Osteoblast (primary cell): ENCODE results near the gene TBC1D4. TPM values are rescaled to one million over a fixed set of nuclear protein-coding genes. Genes with fewer than 3 reads are reported as not detected.

ENCODE experiments used
- DNase-seq: peaks from one replicate; pipeline ENCODE4 v3.0.0; 2011; ENCODE audit warnings: low spot score, mixed read lengths; ENCODE audit not compliant: insufficient read length; ENCODE audit errors: missing footprints
- H2AFZ ChIP-seq: 2 replicates; pipeline ENCODE4 v1.6.0; 2011; ENCODE audit warnings: mild to moderate bottlenecking, low read length
- H3K27ac ChIP-seq: 2 replicates; pipeline ENCODE4 v1.5.1; 2011; ENCODE audit warnings: mild to moderate bottlenecking, low read depth, low read length, moderate library complexity
- H3K27me3 ChIP-seq: 2 replicates; pipeline ENCODE4 v1.6.0; 2012; ENCODE audit warnings: mild to moderate bottlenecking, control low read depth, inconsistent platforms, low read length, moderate library complexity; ENCODE audit not compliant: insufficient read depth
- H3K36me3 ChIP-seq: 2 replicates; pipeline ENCODE4 v1.5.1; 2011; ENCODE audit warnings: mild to moderate bottlenecking, low read length, control low read depth, moderate library complexity; ENCODE audit not compliant: insufficient read depth
- H3K4me1 ChIP-seq: 2 replicates; pipeline ENCODE4 v1.5.1; 2011; ENCODE audit warnings: mild to moderate bottlenecking, low read length, control low read depth, moderate library complexity; ENCODE audit not compliant: insufficient read depth
- H3K4me2 ChIP-seq: 2 replicates; pipeline ENCODE4 v1.6.0; 2011; ENCODE audit warnings: mild to moderate bottlenecking, low read length; ENCODE audit not compliant: insufficient read depth
- H3K4me3 ChIP-seq: fragments of 200-600 bp; sonication (generic); 3 replicates; pipeline ENCODE4 v1.5.1; 2012; ENCODE audit warnings: mild to moderate bottlenecking, low read length, inconsistent platforms; ENCODE audit not compliant: insufficient read depth
- H3K79me2 ChIP-seq: 2 replicates; pipeline ENCODE4 v1.6.0; 2012; ENCODE audit warnings: mild to moderate bottlenecking, low read length, control low read depth, inconsistent platforms; ENCODE audit not compliant: insufficient read depth
- H3K9me3 ChIP-seq: 2 replicates; pipeline ENCODE4 v1.5.1; 2011; ENCODE audit warnings: low read depth, low read length, control low read depth
- H4K20me1 ChIP-seq: 2 replicates; pipeline ENCODE4 v1.6.0; 2012; ENCODE audit warnings: mild to moderate bottlenecking, low read length, control low read depth; ENCODE audit not compliant: insufficient read depth
- total RNA-seq: library from RNA; depleted of rRNA; stranded (reverse); fragments of >200 nt; gene quantifications from 2 replicates; pipeline ENCODE4 v1.2.3, GENCODE V29; 2012
- TF ChIP-seq, protein P1 (sequence below): IDR thresholded peaks from 2 replicates; pipeline ENCODE4 v1.5.1; 2011; ENCODE audit warnings: mild to moderate bottlenecking, low read depth, low read length, moderate library complexity; ENCODE audit errors: extremely low read depth

The TBC1D4 gene
- total RNA-seq, 1 donor: 19.5 TPM

DNA sequence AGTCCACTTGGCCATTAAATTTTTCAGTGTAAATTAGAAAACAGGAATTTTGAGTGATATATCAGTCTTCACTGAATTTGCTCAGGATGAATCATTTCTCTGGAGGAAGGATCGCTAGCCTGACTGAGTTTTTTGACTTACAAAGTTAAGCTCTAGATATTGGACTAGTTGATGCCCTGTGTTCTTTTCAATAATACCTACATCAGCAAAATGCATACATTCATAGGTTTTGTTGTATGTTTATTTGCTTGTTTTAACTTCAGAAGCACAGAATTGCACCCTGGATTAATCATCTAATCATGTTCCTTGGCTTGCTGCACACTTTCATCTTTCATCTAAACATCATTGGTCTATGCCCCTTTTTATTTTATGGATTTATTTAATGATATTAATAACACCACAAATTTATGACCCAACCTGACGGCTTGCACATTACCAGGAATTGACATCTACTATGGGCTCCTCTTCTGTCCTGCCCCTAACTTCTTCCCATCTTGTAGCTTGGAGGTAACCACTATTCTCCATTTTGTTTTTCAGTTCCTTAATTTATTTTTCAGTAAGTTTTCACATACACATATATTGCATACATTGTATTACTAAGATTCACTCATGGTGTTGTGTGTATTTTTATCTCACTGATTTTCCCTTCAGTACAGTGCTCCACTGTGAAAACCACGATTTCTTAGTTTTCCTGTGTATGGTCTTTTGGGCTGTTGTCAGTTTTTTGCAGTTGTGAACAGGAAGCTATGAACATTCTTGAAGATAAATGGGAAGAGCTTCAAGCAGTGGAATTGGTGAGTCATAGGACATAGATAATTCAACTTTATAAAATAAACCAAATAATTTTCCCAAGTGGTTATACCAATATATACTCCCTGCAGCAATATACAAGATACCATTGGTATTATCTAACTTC is 32.4 kb upstream of the TBC1D4 start:
- no peaks in the 10 kb centered on the region for H4K20me1 ChIP-seq
- TF ChIP-seq, protein P1, sequence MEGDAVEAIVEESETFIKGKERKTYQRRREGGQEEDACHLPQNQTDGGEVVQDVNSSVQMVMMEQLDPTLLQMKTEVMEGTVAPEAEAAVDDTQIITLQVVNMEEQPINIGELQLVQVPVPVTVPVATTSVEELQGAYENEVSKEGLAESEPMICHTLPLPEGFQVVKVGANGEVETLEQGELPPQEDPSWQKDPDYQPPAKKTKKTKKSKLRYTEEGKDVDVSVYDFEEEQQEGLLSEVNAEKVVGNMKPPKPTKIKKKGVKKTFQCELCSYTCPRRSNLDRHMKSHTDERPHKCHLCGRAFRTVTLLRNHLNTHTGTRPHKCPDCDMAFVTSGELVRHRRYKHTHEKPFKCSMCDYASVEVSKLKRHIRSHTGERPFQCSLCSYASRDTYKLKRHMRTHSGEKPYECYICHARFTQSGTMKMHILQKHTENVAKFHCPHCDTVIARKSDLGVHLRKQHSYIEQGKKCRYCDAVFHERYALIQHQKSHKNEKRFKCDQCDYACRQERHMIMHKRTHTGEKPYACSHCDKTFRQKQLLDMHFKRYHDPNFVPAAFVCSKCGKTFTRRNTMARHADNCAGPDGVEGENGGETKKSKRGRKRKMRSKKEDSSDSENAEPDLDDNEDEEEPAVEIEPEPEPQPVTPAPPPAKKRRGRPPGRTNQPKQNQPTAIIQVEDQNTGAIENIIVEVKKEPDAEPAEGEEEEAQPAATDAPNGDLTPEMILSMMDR: no peak
- no peaks in the 10 kb centered on the region for H3K4me1 ChIP-seq
- no peak overlapping the region for H3K4me3 ChIP-seq
- H3K9me3 ChIP-seq: no peaks in the 10 kb centered on the region
- no peak for DNase-seq
- no peaks in the 10 kb centered on the region for H3K36me3 ChIP-seq
- H3K79me2 ChIP-seq: no peaks in the 10 kb centered on the region
- no peak overlapping the region for H3K27ac ChIP-seq
- no peak overlapping the region for H2AFZ ChIP-seq
- no peak overlapping the region for H3K4me2 ChIP-seq
- no peaks in the 10 kb centered on the region for H3K27me3 ChIP-seq

GRCh38 chr13:75513271-75513670 is 31.3 kb upstream of the TBC1D4 start:
- Histone ChIP-seq H2AFZ (no peak overlapping the region), H4K20me1 (no peaks in the 10 kb centered on the region), H3K79me2 (no peaks in the 10 kb centered on the region), H3K27me3 (no peaks in the 10 kb centered on the region), H3K9me3 (no peaks in the 10 kb centered on the region), H3K4me3 (no peak overlapping the region), H3K27ac (no peak overlapping the region), H3K4me2 (no peak overlapping the region), H3K36me3 (no peaks in the 10 kb centered on the region), H3K4me1 (no peaks in the 10 kb centered on the region)
- no peak for DNase-seq
- TF ChIP-seq, protein P1: no peak

DNA sequence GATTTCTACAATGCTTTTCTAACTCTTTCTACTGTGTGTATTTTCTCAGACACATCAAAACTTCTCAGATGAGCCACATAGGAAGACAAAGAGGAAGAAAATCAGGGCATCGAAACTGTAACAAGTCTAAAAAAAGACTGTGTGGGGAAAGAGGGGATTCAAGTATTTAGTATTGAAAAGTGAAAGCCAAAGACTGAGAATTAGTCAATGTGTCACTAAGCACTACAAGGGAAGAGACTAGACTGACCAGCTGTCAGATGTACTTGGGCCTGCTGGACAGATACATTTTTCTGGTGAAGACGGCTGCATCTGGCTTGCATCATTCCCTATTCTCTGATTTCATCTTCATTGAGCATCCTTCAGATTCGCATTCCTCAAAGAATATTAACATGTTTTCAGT is 30.3 kb upstream of the TBC1D4 start:
- TF ChIP-seq, protein P1: no peak
- Histone ChIP-seq H3K27me3 (no peaks in the 10 kb centered on the region), H4K20me1 (no peaks in the 10 kb centered on the region), H3K4me3 (no peak overlapping the region), H3K27ac (no peak overlapping the region), H3K36me3 (no peaks in the 10 kb centered on the region), H3K9me3 (no peaks in the 10 kb centered on the region), H2AFZ (no peak overlapping the region), H3K4me1 (no peaks in the 10 kb centered on the region), H3K4me2 (no peak overlapping the region), H3K79me2 (no peaks in the 10 kb centered on the region)
- DNase-seq: no peak

DNA sequence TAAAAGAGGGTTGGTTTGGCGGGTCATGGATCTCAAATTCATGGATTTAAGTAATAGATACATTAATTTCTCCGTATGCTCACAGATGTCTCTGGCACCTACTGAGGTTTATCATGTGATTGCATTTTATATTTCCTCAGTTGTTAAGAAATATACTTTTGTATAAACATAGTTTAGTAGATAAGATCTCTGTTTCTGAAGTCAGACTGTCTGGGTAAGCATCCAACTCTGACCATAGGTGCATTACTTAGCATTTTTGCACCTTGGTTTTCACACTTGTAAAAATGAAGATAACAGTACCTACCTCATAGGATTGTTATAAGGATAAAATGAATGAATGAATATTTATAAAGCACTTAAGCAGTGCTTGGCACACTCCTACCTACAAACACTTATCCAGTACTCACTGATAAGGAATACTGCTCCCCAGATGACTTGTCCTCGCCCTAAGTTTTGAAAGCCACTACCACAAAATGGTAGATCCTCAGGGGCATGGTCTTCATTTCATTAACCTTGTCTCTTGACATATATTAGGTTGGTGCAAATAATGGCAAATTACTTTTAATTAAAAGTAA is 29.2 kb upstream of the TBC1D4 start:
- no peaks in the 10 kb centered on the region for H4K20me1 ChIP-seq
- H3K4me2 ChIP-seq: no peak overlapping the region
- no peaks in the 10 kb centered on the region for H3K4me1 ChIP-seq
- no peak overlapping the region for H3K27ac ChIP-seq
- H3K27me3 ChIP-seq: no peaks in the 10 kb centered on the region
- no peak overlapping the region for H3K4me3 ChIP-seq
- no peaks in the 10 kb centered on the region for H3K36me3 ChIP-seq
- no peak for DNase-seq
- no peaks in the 10 kb centered on the region for H3K79me2 ChIP-seq
- TF ChIP-seq, protein P1: no peak
- no peak overlapping the region for H2AFZ ChIP-seq
- H3K9me3 ChIP-seq: no peaks in the 10 kb centered on the region
